GM12865 (cell line): ENCODE results near the gene CKS1B.

Experiments used
- DNase-seq: peaks from one replicate; pipeline ENCODE4 v3.0.0; 2010; ENCODE audit warnings: low read depth
- H3K4me3 ChIP-seq: 2 replicates; pipeline ENCODE4 v1.5.1; 2011; ENCODE audit warnings: mild to moderate bottlenecking, low read depth, low read length, control low read depth
- CTCF ChIP-seq: IDR thresholded peaks from 2 replicates; pipeline ENCODE4 v1.5.1; 2011; ENCODE audit warnings: low read length, control low read depth, low read depth, inconsistent platforms; ENCODE audit not compliant: insufficient read depth; ENCODE audit errors: missing control alignments

Gene CKS1B

GRCh38 chr1:155017041-155017945 is 42.8 kb downstream of the CKS1B start:
- peak; percentile 90 for DNase-seq
- peak overlapping the region; percentile 38 for H3K4me3 ChIP-seq
- TF ChIP-seq CTCF: peak; percentile 100

GRCh38 chr1:155017946-155018316 is 43.5 kb downstream of the CKS1B start:
- DNase-seq: no peak
- TF ChIP-seq CTCF: no peak
- peak overlapping the region; percentile 36 for H3K4me3 ChIP-seq

- TF ChIP-seq CTCF: no peak
Measured at GRCh38 chr1:155018617-155019348, 44.3 kb downstream of the CKS1B start.

GRCh38 chr1:155019377-155020245 is 45.1 kb downstream of the CKS1B start:
- DNase-seq: no peak
- TF ChIP-seq CTCF: no peak
- H3K4me3 ChIP-seq: no peak overlapping the region

More at GRCh38 chr1:155018617-155019348, 44.3 kb downstream of the CKS1B start:
- DNase-seq: no peak
- H3K4me3 ChIP-seq: no peak overlapping the region

- no peak for DNase-seq
- H3K4me3 ChIP-seq: no peak overlapping the region
- TF ChIP-seq CTCF: no peak
Measured at GRCh38 chr1:155022136-155022926, 47.9 kb downstream of the CKS1B start.

- no peak for DNase-seq
- H3K4me3 ChIP-seq: no peak overlapping the region
- TF ChIP-seq CTCF: no peak
Measured at GRCh38 chr1:155022927-155023236, 48.4 kb downstream of the CKS1B start.
